IMR-90 (cell line): ENCODE results near the gene HPSE2. TPM values are rescaled to one million over a fixed set of nuclear protein-coding genes. Genes with fewer than 3 reads are reported as not detected.

ENCODE experiments used
- ATAC-seq: fragments of 200-7000 bp; cut with Tn5 transposase; 2 replicates; pipeline ENCODE4 v1.9.1; 2020; ENCODE audit warnings: low read depth, mild to moderate bottlenecking, moderate library complexity
- BruUV-seq: library from RNA; stranded (reverse); fragments of 400-500 nt; replicated peaks from 2 replicates; lab custom pipeline; 2021; lab: Mats Ljungman, UMichigan
- CTCF ChIA-PET: fragments of 300-600 bp; formaldehyde crosslinking; extraction: SDS; loops from one replicate; lab custom pipeline; 2021; ENCODE audit warnings: antibody characterized with exemption; lab: Yijun Ruan, JAX
- POLR2A ChIA-PET: fragments of 300-600 bp; sonication (Branson Sonifier 250); formaldehyde crosslinking; loops from one replicate; lab custom pipeline; 2022; ENCODE audit warnings: antibody characterized with exemption; ENCODE audit not compliant: unreplicated experiment; lab: Charles Lee
- DNase-seq: peaks from one replicate; pipeline ENCODE4 v3.0.0; 2013
- H2AFZ ChIP-seq: replicated peaks from 2 replicates; pipeline ENCODE3; 2013; ENCODE audit warnings: low read length, mild to moderate bottlenecking; ENCODE audit not compliant: poor library complexity
- H2AK5ac ChIP-seq: 2 replicates; pipeline ENCODE4 v1.6.1; 2013; ENCODE audit warnings: low read depth, low read length, inconsistent platforms
- H2AK9ac ChIP-seq: replicated peaks from 2 replicates; pipeline ENCODE3; 2013; ENCODE audit warnings: mild to moderate bottlenecking, low read depth, low read length, moderate library complexity; ENCODE audit not compliant: poor library complexity
- H2BK120ac ChIP-seq: 2 replicates; pipeline ENCODE4 v1.6.1; 2013; ENCODE audit warnings: low read depth, low read length, inconsistent platforms
- H2BK15ac ChIP-seq: 3 replicates; pipeline ENCODE4 v1.6.1; 2013; ENCODE audit warnings: low read depth, low read length, inconsistent platforms
- H2BK20ac ChIP-seq: 2 replicates; pipeline ENCODE4 v1.6.1; 2013; ENCODE audit warnings: low read depth, mild to moderate bottlenecking, inconsistent platforms, low read length, moderate library complexity
- H2BK5ac ChIP-seq: 2 replicates; pipeline ENCODE4 v1.6.1; 2013; ENCODE audit warnings: mild to moderate bottlenecking, low read depth, low read length, inconsistent platforms; ENCODE audit not compliant: poor library complexity, severe bottlenecking
- H3K14ac ChIP-seq: replicated peaks from 2 replicates; pipeline ENCODE4 v1.6.1; 2013; ENCODE audit warnings: low read depth, low read length, inconsistent platforms
- H3K18ac ChIP-seq: 2 replicates; pipeline ENCODE4 v1.6.1; 2013; ENCODE audit warnings: low read depth, low read length, control low read depth
- H3K23ac ChIP-seq: 2 replicates; pipeline ENCODE4 v1.6.1; 2013; ENCODE audit warnings: low read depth, low read length, inconsistent platforms
- H3K27ac ChIP-seq: 2 replicates; pipeline ENCODE4 v1.5.1; 2013; ENCODE audit warnings: mild to moderate bottlenecking, control low read depth, low read length; ENCODE audit not compliant: insufficient read depth
- H3K27me3 ChIP-seq: 2 replicates; pipeline ENCODE4 v1.6.1; 2013; ENCODE audit warnings: low read length; ENCODE audit not compliant: control insufficient read depth, insufficient read depth
- H3K36me3 ChIP-seq: 2 replicates; pipeline ENCODE4 v1.6.1; 2013; ENCODE audit warnings: low read length, mixed read lengths; ENCODE audit not compliant: control insufficient read depth, insufficient read depth
- H3K4ac ChIP-seq: 2 replicates; pipeline ENCODE4 v1.6.1; 2013; ENCODE audit warnings: low read depth, low read length, inconsistent platforms
- H3K4me1 ChIP-seq: 2 replicates; pipeline ENCODE4 v1.6.1; 2013; ENCODE audit warnings: low read length, mixed read lengths; ENCODE audit not compliant: control insufficient read depth, insufficient read depth
- H3K4me2 ChIP-seq: 2 replicates; pipeline ENCODE4 v1.6.1; 2013; ENCODE audit warnings: low read depth, mild to moderate bottlenecking, control low read depth, low read length, moderate library complexity
- H3K4me3 ChIP-seq: 2 replicates; pipeline ENCODE4 v1.5.1; 2013; ENCODE audit warnings: low read depth, mild to moderate bottlenecking, control low read depth, low read length, moderate library complexity; ENCODE audit not compliant: insufficient read depth
- H3K56ac ChIP-seq: 2 replicates; pipeline ENCODE4 v1.6.1; 2013; ENCODE audit warnings: low read length, inconsistent platforms; ENCODE audit not compliant: insufficient read depth; ENCODE audit errors: extremely low read depth
- H3K79me1 ChIP-seq, 2 experiments: 2 replicates each; pipeline ENCODE4 v1.6.1; 2013; ENCODE audit warnings: low read length in 2 of 2, inconsistent platforms in 1 of 2, low read depth in 1 of 2
- H3K9ac ChIP-seq: 2 replicates; pipeline ENCODE4 v1.6.1; 2013; ENCODE audit warnings: low read depth, low read length, control low read depth
- H3K9me1 ChIP-seq: 2 replicates; pipeline ENCODE4 v1.6.1; 2013; ENCODE audit warnings: low read length, inconsistent platforms; ENCODE audit not compliant: insufficient read depth
- H3K9me3 ChIP-seq: 2 replicates; pipeline ENCODE4 v1.6.1; 2013; ENCODE audit warnings: low read length; ENCODE audit not compliant: control insufficient read depth, insufficient read depth
- H4K20me1 ChIP-seq: 2 replicates; pipeline ENCODE4 v1.6.1; 2013; ENCODE audit warnings: low read length, inconsistent platforms; ENCODE audit not compliant: insufficient read depth
- H4K5ac ChIP-seq: 2 replicates; pipeline ENCODE4 v1.6.1; 2013; ENCODE audit warnings: mild to moderate bottlenecking, low read depth, low read length, control low read depth
- H4K8ac ChIP-seq, 2 experiments: 2 replicates each; pipeline ENCODE4 v1.6.1; 2013; ENCODE audit warnings: low read depth in 2 of 2, low read length in 2 of 2, control low read depth in 1 of 2, inconsistent platforms in 1 of 2
- H4K91ac ChIP-seq: 2 replicates; pipeline ENCODE4 v1.6.1; 2013; ENCODE audit warnings: low read depth, low read length, inconsistent platforms; ENCODE audit not compliant: insufficient read depth
- BHLHE40 ChIP-seq: fragments of 150-350 bp; IDR thresholded peaks from 2 replicates; pipeline ENCODE4 v1.6.1; 2016; ENCODE audit warnings: mild to moderate bottlenecking, low read depth, low read length
- CEBPB ChIP-seq: IDR thresholded peaks from 2 replicates; pipeline ENCODE4 v1.6.1; 2012; ENCODE audit warnings: low read depth, low read length, improper control_type of control experiment
- CHD1 ChIP-seq: IDR thresholded peaks from 2 replicates; pipeline ENCODE4 v1.6.1; 2012; ENCODE audit warnings: low read depth, low read length, improper control_type of control experiment
- FOS ChIP-seq: fragments of 150-350 bp; IDR thresholded peaks from 2 replicates; pipeline ENCODE4 v1.6.1; 2016; ENCODE audit warnings: low read depth, low read length
- MAFK ChIP-seq: IDR thresholded peaks from 2 replicates; pipeline ENCODE4 v1.6.1; 2012; ENCODE audit warnings: low read depth, low read length, improper control_type of control experiment
- MAZ ChIP-seq: IDR thresholded peaks from 2 replicates; pipeline ENCODE4 v1.6.1; 2012; ENCODE audit warnings: low read depth, mild to moderate bottlenecking, low read length, improper control_type of control experiment, moderate library complexity, borderline replicate concordance
- NFE2L2 ChIP-seq: fragments of 150-350 bp; IDR thresholded peaks from 2 replicates; pipeline ENCODE4 v1.6.1; 2016; ENCODE audit warnings: low read depth, mild to moderate bottlenecking, low read length
- RAD21 ChIP-seq: IDR thresholded peaks from 2 replicates; pipeline ENCODE4 v1.6.1; 2012; ENCODE audit warnings: low read length, improper control_type of control experiment
- RCOR1 ChIP-seq: IDR thresholded peaks from 2 replicates; pipeline ENCODE4 v1.6.1; 2012; ENCODE audit warnings: mild to moderate bottlenecking, low read length, improper control_type of control experiment; ENCODE audit not compliant: insufficient replicate concordance
- SMC3 ChIP-seq: fragments of 150-350 bp; IDR thresholded peaks from 2 replicates; pipeline ENCODE4 v1.6.1; 2016; ENCODE audit warnings: low read depth, mild to moderate bottlenecking, antibody characterized with exemption, low read length, moderate library complexity
- WGBS, 2 experiments: methylation state at CpG; one replicate each; pipeline versions ENCODE4 v1.1.5 to v1.1.7; 2013; ENCODE audit warnings: missing lambda C conversion rate in 2 of 2; ENCODE audit not compliant: insufficient read length in 1 of 2; ENCODE audit errors: extremely low coverage in 2 of 2; 5-methylcytosine and 5-hydroxymethylcytosine counted together
- dilution Hi-C: fragments of 300-500 bp; cut with HindIII; formaldehyde crosslinking; loops from one replicate; pipeline ENCODE4 v1.14.3; 2018; ENCODE audit warnings: low sequenced_read_pairs; ENCODE audit not compliant: unreplicated experiment
- in situ Hi-C: fragments of 300-500 bp; cut with MboI; formaldehyde crosslinking; loops from 3 replicates; pipeline ENCODE4 v1.14.3; 2019; ENCODE audit warnings: low sequenced_read_pairs, inconsistent platforms, mixed read lengths
- intact Hi-C: fragments of 100-400 bp; cut with micrococcal nuclease; formaldehyde crosslinking; loops from 2 replicates; pipeline ENCODE4 v1.10.0; 2022
- polyA plus RNA-seq, 3 experiments: library from polyadenylated mRNA; depleted of rRNA; stranded (reverse); fragments of >200 nt; gene quantifications; 2 replicates each; pipeline ENCODE4 v1.2.3, GENCODE V29; 2012; ENCODE audit warnings: low replicate concordance in 1 of 3
- total RNA-seq: library from RNA; depleted of rRNA; stranded (reverse); fragments of >200 nt; gene quantifications from 2 replicates; pipeline ENCODE4 v1.2.3, GENCODE V29; 2012
- TF ChIP-seq, protein P1 (sequence below): conservative IDR thresholded peaks from 2 replicates; pipeline ENCODE4 v1.5.1; 2012; ENCODE audit warnings: mild to moderate bottlenecking, low read depth, low read length, improper control_type of control experiment
- TF ChIP-seq, protein P2 (sequence below): fragments of 150-350 bp; IDR thresholded peaks from 2 replicates; pipeline ENCODE4 v1.6.1; 2017; ENCODE audit warnings: mild to moderate bottlenecking, antibody characterized with exemption, low read length, low read depth

The HPSE2 gene
- total and polyA plus RNA-seq, 2 of the 4 experiments (the other 2 are of a cell fraction): not detected

DNA sequence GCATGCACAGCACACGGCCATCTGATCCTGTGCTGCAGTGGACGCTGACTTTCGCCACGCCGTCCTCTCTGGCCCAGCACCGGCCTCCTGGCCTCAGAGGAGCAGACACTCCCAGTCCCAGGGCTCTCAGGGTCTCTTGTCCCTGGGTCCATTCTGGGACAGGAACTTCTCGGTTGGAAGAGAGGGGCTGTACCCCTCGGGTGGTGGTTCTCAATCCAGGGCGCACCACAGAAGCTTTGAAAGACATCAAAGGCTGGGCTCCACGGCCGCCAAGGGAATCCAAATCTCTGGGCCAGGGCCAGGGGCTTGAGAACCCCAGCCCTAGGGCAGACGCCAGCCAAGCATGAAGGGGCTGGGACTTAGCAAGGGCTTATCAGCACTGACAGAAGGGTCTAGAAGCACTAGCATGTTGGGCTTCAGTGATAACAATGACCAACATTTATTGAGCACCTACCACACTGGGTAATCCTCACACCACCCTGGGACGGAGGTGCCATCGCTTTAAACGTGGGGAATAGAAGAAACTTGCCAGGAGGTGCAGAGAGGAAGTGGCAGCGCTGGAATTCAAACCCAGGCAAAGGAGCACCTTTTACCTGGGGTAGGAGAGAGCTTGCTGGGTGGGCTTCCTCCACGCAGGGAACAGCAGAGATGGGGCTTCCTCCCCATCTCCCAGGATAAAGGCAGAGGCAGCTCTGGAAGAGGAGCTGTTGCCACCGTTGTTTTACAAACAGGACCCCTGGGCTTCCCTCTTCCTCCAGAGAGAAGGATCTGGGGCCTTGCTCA lies 818.9 kb downstream of the HPSE2 start (continued):
- TF ChIP-seq BHLHE40: no peak

DNA sequence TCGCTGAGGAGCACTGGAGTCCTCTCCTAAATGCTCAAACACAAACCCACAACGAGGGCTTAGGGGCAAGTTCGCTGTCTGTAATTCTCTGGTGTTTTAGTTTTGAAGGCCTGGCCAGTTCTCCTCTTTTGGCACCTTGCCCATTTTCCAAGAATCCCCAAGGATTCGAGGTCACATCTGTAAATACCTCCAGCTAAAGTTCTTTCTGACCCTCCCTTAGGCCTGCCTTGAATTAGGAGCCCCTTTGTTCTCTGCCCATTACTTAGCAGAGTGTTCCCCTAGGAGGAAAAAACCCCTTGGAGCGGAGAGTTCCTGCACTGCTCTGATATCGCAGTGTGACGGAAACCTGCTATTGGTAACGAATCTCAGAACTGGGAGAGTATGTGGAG lies 819.9 kb downstream of the HPSE2 start:
- Histone ChIP-seq H3K9me1 (peaks cover 25% of the 10 kb centered on the region), H2AK5ac (peak overlapping the region; percentile 91), H3K27ac (peak overlapping the region; percentile 39; the same call in 1 of the 2 replicates), H3K9me3 (no peaks in the 10 kb centered on the region), H4K5ac (peak overlapping the region; percentile 37; the same call in 1 of the 2 replicates), H3K18ac (no peak overlapping the region; the same call in 1 of the 2 replicates), H2BK120ac (peak overlapping the region; percentile 12), H3K4ac (peak overlapping the region; percentile 74), H3K14ac (peak overlapping the region; percentile 67; the same call in 1 of the 2 replicates), H4K20me1 (peaks cover 6% of the 10 kb centered on the region; the same call in 1 of the 2 replicates), H3K79me1 (peaks cover 12 to 33% of the 10 kb centered on the region in 2 experiments; a peak in 3 of 4 replicates), H2BK20ac (peak overlapping the region; percentile 54; the same call in 1 of the 2 replicates), H3K9ac (no peak overlapping the region), H2AFZ (peak overlapping the region; percentile 96), H3K23ac (no peak overlapping the region), H3K4me1 (peaks cover 27% of the 10 kb centered on the region), H2BK5ac (peak overlapping the region; percentile 48), H4K91ac (peak overlapping the region; percentile 78), H3K27me3 (no peaks in the 10 kb centered on the region), H3K4me2 (no peak overlapping the region), H3K36me3 (peaks cover 30% of the 10 kb centered on the region), H2AK9ac (peak overlapping the region; percentile 99), H4K8ac (peak overlapping the region; percentile 28 to 80; a peak in 3 of 4 replicates), H3K4me3 (no peak overlapping the region), H3K56ac (no peak overlapping the region), H2BK15ac (no peak overlapping the region)
- dilution Hi-C loops: no loop called here
- intact Hi-C loops: loop anchor here (10.0 kb wide), 1 partner anchor 241 kb away; no protein-coding TSS in a partner anchor
- POLR2A ChIA-PET: interaction anchor here (0.5 to 0.7 kb wide), 2 partner anchors 10 to 819 kb away, joined by 3 to 4 read pairs; no protein-coding TSS in a partner anchor
- WGBS, 2 experiments: no CpG with 5 or more reads among the region's 8 CpGs
- DNase-seq (no peak), ATAC-seq (no peak)
- CTCF ChIA-PET: no interaction called here
- BruUV-seq: no TSS peak
- in situ Hi-C loops: no loop called here
- TF ChIP-seq CEBPB (no peak), FOS (no peak), RCOR1 (no peak), SMC3 (no peak), CHD1 (no peak), MAFK (no peak), RAD21 (no peak), NFE2L2 (no peak), MAZ (no peak)
- TF ChIP-seq, protein P1, sequence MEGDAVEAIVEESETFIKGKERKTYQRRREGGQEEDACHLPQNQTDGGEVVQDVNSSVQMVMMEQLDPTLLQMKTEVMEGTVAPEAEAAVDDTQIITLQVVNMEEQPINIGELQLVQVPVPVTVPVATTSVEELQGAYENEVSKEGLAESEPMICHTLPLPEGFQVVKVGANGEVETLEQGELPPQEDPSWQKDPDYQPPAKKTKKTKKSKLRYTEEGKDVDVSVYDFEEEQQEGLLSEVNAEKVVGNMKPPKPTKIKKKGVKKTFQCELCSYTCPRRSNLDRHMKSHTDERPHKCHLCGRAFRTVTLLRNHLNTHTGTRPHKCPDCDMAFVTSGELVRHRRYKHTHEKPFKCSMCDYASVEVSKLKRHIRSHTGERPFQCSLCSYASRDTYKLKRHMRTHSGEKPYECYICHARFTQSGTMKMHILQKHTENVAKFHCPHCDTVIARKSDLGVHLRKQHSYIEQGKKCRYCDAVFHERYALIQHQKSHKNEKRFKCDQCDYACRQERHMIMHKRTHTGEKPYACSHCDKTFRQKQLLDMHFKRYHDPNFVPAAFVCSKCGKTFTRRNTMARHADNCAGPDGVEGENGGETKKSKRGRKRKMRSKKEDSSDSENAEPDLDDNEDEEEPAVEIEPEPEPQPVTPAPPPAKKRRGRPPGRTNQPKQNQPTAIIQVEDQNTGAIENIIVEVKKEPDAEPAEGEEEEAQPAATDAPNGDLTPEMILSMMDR: no peak
- TF ChIP-seq, protein P2, sequence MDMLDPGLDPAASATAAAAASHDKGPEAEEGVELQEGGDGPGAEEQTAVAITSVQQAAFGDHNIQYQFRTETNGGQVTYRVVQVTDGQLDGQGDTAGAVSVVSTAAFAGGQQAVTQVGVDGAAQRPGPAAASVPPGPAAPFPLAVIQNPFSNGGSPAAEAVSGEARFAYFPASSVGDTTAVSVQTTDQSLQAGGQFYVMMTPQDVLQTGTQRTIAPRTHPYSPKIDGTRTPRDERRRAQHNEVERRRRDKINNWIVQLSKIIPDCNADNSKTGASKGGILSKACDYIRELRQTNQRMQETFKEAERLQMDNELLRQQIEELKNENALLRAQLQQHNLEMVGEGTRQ: no peak
